HG03469 (cell line): ENCODE results near the gene BNIP1.

Experiments used
- ATAC-seq: cut with Tn5 transposase; IDR thresholded peaks from one replicate; pipeline ENCODE4 v1.9.1; 2021; ENCODE audit warnings: mild to moderate bottlenecking, moderate library complexity, moderate number of reproducible peaks; ENCODE audit not compliant: unreplicated experiment

BNIP1 gene

GRCh38 chr5:173165177-173166016, 21.1 kb downstream of the BNIP1 start:
- ATAC-seq = no peak

- no peak for ATAC-seq
These were observed 27.8 kb downstream of the BNIP1 start for GRCh38 chr5:173172166-173172565.

- ATAC-seq = no peak
These were observed 31.2 kb downstream of the BNIP1 start for GRCh38 chr5:173175523-173175922.

GRCh38 chr5:173178369-173178910, 34.1 kb downstream of the BNIP1 start:
- ATAC-seq = no peak

GRCh38 chr5:173180331-173180730, 36.0 kb downstream of the BNIP1 start:
- no peak for ATAC-seq

- no peak for ATAC-seq
These were observed 42.9 kb downstream of the BNIP1 start for GRCh38 chr5:173187054-173187743.

GRCh38 chr5:173188280-173188679, 43.9 kb downstream of the BNIP1 start:
- ATAC-seq = no peak

GRCh38 chr5:173191015-173191414, 46.7 kb downstream of the BNIP1 start:
- ATAC-seq = no peak

GRCh38 chr5:173191561-173191960, 47.2 kb downstream of the BNIP1 start:
- no peak for ATAC-seq

GRCh38 chr5:173192561-173192960, 48.2 kb downstream of the BNIP1 start:
- no peak for ATAC-seq

- no peak for ATAC-seq
These were observed 52.0 kb downstream of the BNIP1 start for GRCh38 chr5:173196133-173196952.

GRCh38 chr5:173197375-173197891, 53.1 kb downstream of the BNIP1 start:
- ATAC-seq = no peak

GRCh38 chr5:173198049-173198448, 53.7 kb downstream of the BNIP1 start:
- no peak for ATAC-seq

- ATAC-seq = no peak
These were observed 56.0 kb downstream of the BNIP1 start for GRCh38 chr5:173200356-173200755.

- ATAC-seq = no peak
These were observed 57.4 kb downstream of the BNIP1 start for GRCh38 chr5:173201636-173202265.

GRCh38 chr5:173202266-173202875, 58.0 kb downstream of the BNIP1 start:
- no peak for ATAC-seq

GRCh38 chr5:173204185-173204979, 60.1 kb downstream of the BNIP1 start:
- no peak for ATAC-seq

GRCh38 chr5:173205916-173206315, 61.6 kb downstream of the BNIP1 start:
- no peak for ATAC-seq

GRCh38 chr5:173208296-173208695, 64.0 kb downstream of the BNIP1 start:
- ATAC-seq = no peak
